Testis (tissue), 2 donors: Measurements from ENCODE around the gene FRMD1.

ENCODE experiments used
- CTCF ChIP-seq, 3 experiments: fragments of 450-650 bp in 2 of 3; fragments of 200-600 bp in 1 of 3; sonication (generic) in 1 of 3; IDR thresholded peaks; one replicate each; pipeline ENCODE4 v1.5.1; 2016 to 2019; ENCODE audit warnings: antibody characterized with exemption in 3 of 3, mild to moderate bottlenecking in 2 of 3, moderate library complexity in 1 of 3
- POLR2A ChIP-seq: fragments of 450-650 bp; IDR thresholded peaks from one replicate; pipeline ENCODE4 v1.6.1; 2017; ENCODE audit warnings: antibody characterized with exemption, mild to moderate bottlenecking, moderate library complexity

DNA sequence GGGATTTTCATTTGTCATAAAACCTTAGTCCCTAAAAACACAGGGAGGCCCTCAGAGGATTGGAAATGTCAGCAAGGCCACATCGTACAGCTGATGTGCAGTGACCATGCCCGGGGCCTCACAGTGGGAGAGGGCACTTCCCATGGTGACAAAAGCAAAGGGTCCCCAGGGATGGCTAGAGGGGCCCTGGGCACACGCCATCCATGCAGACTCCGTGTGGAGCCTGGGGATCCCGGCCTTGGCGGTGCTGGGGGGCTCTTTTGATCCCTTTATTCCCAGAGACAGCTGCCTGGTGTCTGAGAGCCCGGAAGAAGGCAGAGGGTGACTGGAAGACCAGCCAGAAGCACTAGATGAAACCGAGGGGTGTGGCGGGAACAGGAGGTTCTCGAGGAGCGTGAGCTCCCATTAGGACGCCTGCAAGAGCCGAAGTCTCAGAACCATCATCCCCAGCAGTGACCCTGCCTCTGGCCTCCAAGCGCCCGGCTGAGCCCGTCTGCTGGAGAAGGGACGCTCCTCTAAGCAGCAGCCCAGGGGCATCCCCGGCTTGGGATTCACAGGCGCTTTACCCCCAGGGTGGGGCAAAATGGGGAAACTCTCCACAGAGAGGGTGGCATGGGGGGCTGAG lies 49.1 kb upstream of the FRMD1 start:
- no peak for TF ChIP-seq CTCF (IDR thresholded peaks at IDR 0.05)
- no peak for TF ChIP-seq POLR2A
